Nephron progenitor cell (in vitro differentiated cells): ENCODE results near the gene RHEB.

Source experiments
- DNase-seq: peaks from one replicate; pipeline ENCODE4 v3.0.0; 2021
- H3K27ac Mint-ChIP-seq: 2 replicates; pipeline ENCODE4 v1.8.0; 2021; ENCODE audit warnings: mild to moderate bottlenecking, moderate library complexity, mixed read lengths
- H3K27me3 Mint-ChIP-seq: 2 replicates; pipeline ENCODE4 v1.8.0; 2021; ENCODE audit warnings: mild to moderate bottlenecking, low read depth, mixed read lengths; ENCODE audit not compliant: poor library complexity
- H3K36me3 Mint-ChIP-seq: 2 replicates; pipeline ENCODE4 v1.8.0; 2021; ENCODE audit warnings: low read depth, mixed read lengths
- H3K4me1 Mint-ChIP-seq: 2 replicates; pipeline ENCODE4 v1.8.0; 2021; ENCODE audit warnings: mixed read lengths
- H3K4me3 Mint-ChIP-seq: 2 replicates; pipeline ENCODE4 v1.8.0; 2021; ENCODE audit warnings: mild to moderate bottlenecking, moderate library complexity, mixed read lengths
- H3K9me3 Mint-ChIP-seq: 2 replicates; pipeline ENCODE4 v1.8.0; 2021; ENCODE audit warnings: mild to moderate bottlenecking, moderate library complexity, mixed read lengths
- CTCF ChIP-seq: fragments of 200-600 bp; sonication (generic); IDR thresholded peaks from 2 replicates; pipeline ENCODE4 v1.5.0; 2021; ENCODE audit warnings: antibody characterized with exemption

The RHEB gene

GRCh38 chr7:151416112-151416940 lies 103.4 kb downstream of the RHEB start:
- Mint-ChIP-seq H3K27ac (peak overlapping the region; percentile 39), H3K27me3 (peaks cover 29% of the 10 kb centered on the region), H3K9me3 (peaks cover 53% of the 10 kb centered on the region), H3K4me1 (peaks cover 27% of the 10 kb centered on the region), H3K4me3 (no peak overlapping the region), H3K36me3 (peaks cover 34% of the 10 kb centered on the region)
- DNase-seq, result no peak
- no peak for TF ChIP-seq CTCF
